Measurements from ENCODE around the gene TTC7B. TPM values are rescaled to one million over a fixed set of nuclear protein-coding genes. Genes with fewer than 3 reads are reported as not detected.

TTC7B gene
- total RNA-seq, 1 donor: 24.9 TPM

- no peak for TF ChIP-seq CTCF (IDR thresholded peaks at IDR 0.05; ENCODE audit: insufficient read depth, low read length)
- DNase-seq (ENCODE audit: low read depth): no peak
- H3K4me3 ChIP-seq (ENCODE audit: low read depth, low read length): no peak overlapping the region
Observed at GRCh38 chr14:90676356-90676755, 139.9 kb downstream of the TTC7B start.

- H3K4me3 ChIP-seq (ENCODE audit: low read depth, low read length): no peak overlapping the region
- peak; percentile 85 for DNase-seq (ENCODE audit: low read depth)
- no peak for TF ChIP-seq CTCF (IDR thresholded peaks at IDR 0.05; ENCODE audit: insufficient read depth, low read length)
Observed at GRCh38 chr14:90675399-90675798, 140.8 kb downstream of the TTC7B start.

- DNase-seq (ENCODE audit: low read depth): no peak
- no peak for TF ChIP-seq CTCF (IDR thresholded peaks at IDR 0.05; ENCODE audit: insufficient read depth, low read length)
- H3K4me3 ChIP-seq (ENCODE audit: low read depth, low read length): no peak overlapping the region
Observed at GRCh38 chr14:90674716-90675115, 141.5 kb downstream of the TTC7B start.

- DNase-seq (ENCODE audit: low read depth): no peak
- no peak overlapping the region for H3K4me3 ChIP-seq (ENCODE audit: low read depth, low read length)
- no peak for TF ChIP-seq CTCF (IDR thresholded peaks at IDR 0.05; ENCODE audit: insufficient read depth, low read length)
Observed at GRCh38 chr14:90674043-90674670, 142.1 kb downstream of the TTC7B start.

- DNase-seq (ENCODE audit: low read depth): no peak
- no peak for TF ChIP-seq CTCF (IDR thresholded peaks at IDR 0.05; ENCODE audit: insufficient read depth, low read length)
- no peak overlapping the region for H3K4me3 ChIP-seq (ENCODE audit: low read depth, low read length)
Observed at GRCh38 chr14:90671382-90672234, 144.6 kb downstream of the TTC7B start.

- TF ChIP-seq CTCF (IDR thresholded peaks at IDR 0.05; ENCODE audit: insufficient read depth, low read length): no peak
- DNase-seq (ENCODE audit: low read depth): no peak
- H3K4me3 ChIP-seq (ENCODE audit: low read depth, low read length): no peak overlapping the region
Observed at GRCh38 chr14:90669731-90670130, 146.5 kb downstream of the TTC7B start.
